ENCODE results near the gene ITGA3.

DNA sequence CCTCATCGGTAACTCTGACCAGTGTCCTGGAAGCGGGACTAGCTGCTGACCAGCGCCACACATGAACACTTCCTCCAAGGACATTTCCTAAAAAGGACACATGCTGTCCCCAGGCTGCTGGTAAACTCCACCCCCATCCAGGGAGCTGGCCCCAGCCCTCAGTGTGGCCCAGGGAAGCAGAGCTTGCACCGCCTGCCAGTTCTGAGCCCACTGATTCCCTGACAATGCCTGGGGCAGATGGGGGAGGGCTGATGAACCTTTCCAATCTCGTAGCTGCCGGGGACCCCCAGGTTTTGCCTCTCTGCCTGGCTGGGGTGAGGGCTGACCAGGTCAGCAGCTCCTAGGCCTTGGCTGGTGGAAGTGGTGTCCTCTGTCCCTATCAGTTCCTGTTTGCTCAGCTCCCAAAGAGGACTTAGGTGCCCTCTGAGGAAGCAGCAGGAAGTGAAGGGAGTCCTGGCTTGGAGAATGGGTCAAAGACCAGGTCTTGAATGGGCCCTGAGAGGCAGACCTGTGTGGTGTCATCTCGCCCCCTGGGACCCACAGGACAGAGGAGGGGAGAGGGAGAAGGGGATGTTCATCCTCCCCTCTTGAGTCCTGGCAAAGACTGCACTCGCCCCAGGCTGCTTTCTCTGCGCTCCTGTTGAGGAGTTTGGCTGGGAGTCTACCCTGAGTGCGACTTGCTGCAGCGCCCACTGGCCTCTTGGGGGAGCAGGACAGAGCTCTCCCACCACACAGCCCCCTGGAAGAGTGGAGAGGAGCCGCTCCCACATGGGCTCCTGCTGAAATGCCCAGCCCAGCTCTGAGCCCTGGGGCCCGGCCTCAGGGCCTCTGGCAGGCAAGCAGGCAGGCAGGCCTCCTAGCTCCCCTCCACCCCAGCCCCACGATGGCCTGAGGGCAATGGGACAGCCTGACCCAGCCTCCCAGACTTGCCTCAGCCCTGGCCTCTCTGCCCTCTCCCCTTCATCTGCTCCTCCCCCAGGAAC is 56.1 kb downstream of the ITGA3 start:
- no peak for TF ChIP-seq POLR2A (IDR thresholded peaks at IDR 0.05)
- TF ChIP-seq, protein P1, sequence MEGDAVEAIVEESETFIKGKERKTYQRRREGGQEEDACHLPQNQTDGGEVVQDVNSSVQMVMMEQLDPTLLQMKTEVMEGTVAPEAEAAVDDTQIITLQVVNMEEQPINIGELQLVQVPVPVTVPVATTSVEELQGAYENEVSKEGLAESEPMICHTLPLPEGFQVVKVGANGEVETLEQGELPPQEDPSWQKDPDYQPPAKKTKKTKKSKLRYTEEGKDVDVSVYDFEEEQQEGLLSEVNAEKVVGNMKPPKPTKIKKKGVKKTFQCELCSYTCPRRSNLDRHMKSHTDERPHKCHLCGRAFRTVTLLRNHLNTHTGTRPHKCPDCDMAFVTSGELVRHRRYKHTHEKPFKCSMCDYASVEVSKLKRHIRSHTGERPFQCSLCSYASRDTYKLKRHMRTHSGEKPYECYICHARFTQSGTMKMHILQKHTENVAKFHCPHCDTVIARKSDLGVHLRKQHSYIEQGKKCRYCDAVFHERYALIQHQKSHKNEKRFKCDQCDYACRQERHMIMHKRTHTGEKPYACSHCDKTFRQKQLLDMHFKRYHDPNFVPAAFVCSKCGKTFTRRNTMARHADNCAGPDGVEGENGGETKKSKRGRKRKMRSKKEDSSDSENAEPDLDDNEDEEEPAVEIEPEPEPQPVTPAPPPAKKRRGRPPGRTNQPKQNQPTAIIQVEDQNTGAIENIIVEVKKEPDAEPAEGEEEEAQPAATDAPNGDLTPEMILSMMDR (IDR thresholded peaks at IDR 0.05): peak in 1 of 6 experiments; percentile 8
